ENCODE results near the gene A2ML1.

The A2ML1 gene

GRCh38 chr12:8866429-8866828, 44.0 kb downstream of the A2ML1 start:
- no peak overlapping the region for H3K4me3 ChIP-seq (ENCODE audit: low read depth, low read length)
- TF ChIP-seq, protein P1, sequence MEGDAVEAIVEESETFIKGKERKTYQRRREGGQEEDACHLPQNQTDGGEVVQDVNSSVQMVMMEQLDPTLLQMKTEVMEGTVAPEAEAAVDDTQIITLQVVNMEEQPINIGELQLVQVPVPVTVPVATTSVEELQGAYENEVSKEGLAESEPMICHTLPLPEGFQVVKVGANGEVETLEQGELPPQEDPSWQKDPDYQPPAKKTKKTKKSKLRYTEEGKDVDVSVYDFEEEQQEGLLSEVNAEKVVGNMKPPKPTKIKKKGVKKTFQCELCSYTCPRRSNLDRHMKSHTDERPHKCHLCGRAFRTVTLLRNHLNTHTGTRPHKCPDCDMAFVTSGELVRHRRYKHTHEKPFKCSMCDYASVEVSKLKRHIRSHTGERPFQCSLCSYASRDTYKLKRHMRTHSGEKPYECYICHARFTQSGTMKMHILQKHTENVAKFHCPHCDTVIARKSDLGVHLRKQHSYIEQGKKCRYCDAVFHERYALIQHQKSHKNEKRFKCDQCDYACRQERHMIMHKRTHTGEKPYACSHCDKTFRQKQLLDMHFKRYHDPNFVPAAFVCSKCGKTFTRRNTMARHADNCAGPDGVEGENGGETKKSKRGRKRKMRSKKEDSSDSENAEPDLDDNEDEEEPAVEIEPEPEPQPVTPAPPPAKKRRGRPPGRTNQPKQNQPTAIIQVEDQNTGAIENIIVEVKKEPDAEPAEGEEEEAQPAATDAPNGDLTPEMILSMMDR (IDR thresholded peaks at IDR 0.05; ENCODE audit: borderline replicate concordance, insufficient read depth, low read depth, low read length): no peak

DNA sequence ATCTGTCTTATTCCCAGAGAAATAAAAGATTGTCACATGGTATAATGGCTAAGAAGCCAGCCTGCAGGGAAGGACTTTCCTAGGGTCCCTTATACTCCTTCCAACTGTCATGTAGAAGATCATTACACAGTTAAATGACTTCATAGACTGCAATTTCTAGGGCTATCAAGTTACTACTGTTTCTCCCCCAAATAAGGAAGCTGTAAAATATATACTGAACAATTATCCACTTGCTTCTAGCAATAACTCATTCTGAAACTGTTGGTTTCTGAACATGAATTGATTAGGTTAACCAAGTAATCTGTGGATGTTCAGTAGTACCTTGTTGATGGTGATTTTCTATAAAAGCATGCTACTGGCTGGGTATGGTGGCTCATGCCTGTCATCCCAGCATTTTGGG, 44.6 kb downstream of the A2ML1 start:
- TF ChIP-seq, protein P1 (IDR thresholded peaks at IDR 0.05; ENCODE audit: borderline replicate concordance, insufficient read depth, low read depth, low read length): no peak
- H3K4me3 ChIP-seq (ENCODE audit: low read depth, low read length): no peak overlapping the region

DNA sequence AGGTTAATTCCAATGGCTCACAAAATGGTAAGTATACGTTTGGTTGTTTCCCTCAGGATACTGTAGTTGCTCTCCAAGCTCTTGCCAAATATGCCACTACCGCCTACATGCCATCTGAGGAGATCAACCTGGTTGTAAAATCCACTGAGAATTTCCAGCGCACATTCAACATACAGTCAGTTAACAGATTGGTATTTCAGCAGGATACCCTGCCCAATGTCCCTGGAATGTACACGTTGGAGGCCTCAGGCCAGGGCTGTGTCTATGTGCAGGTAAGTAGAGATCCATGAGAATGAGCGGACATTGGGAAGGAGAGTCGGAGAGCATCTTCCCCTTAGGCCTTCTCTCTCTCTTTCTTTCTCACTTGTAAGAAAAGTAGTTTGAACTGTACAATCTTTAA, 45.4 kb downstream of the A2ML1 start:
- no peak overlapping the region for H3K4me3 ChIP-seq (ENCODE audit: low read depth, low read length)
- TF ChIP-seq, protein P1 (IDR thresholded peaks at IDR 0.05; ENCODE audit: borderline replicate concordance, insufficient read depth, low read depth, low read length): no peak

GRCh38 chr12:8870586-8870985, 48.2 kb downstream of the A2ML1 start:
- H3K4me3 ChIP-seq (ENCODE audit: low read depth, low read length): no peak overlapping the region
- TF ChIP-seq, protein P1 (IDR thresholded peaks at IDR 0.05; ENCODE audit: borderline replicate concordance, insufficient read depth, low read depth, low read length): no peak

DNA sequence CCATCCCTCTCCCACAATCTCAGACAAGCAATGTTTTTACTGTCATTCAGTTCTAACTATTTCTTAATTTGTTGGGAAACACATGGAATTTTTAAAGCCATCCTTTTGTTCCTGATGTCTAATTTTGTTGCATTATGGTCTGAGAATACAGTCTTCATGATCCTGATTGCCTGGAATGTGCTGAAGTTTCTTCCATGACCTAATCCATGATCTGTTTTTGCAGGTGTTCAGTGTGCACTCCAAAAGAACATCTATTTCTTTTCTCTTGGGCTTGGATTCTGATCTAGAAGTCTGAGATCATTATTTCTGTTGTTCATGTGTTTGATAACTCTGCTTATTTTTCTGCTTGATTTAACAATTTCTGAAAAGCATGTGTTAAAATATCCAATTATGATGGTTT, 48.6 kb downstream of the A2ML1 start:
- TF ChIP-seq, protein P1 (IDR thresholded peaks at IDR 0.05; ENCODE audit: borderline replicate concordance, insufficient read depth, low read depth, low read length): no peak

GRCh38 chr12:8876887-8877286, 54.5 kb downstream of the A2ML1 start:
- TF ChIP-seq, protein P1 (IDR thresholded peaks at IDR 0.05; ENCODE audit: borderline replicate concordance, insufficient read depth, low read depth, low read length): no peak
- H3K4me3 ChIP-seq (ENCODE audit: low read depth, low read length): no peak overlapping the region

More for the DNA sequence above, 48.6 kb downstream of the A2ML1 start:
- no peak overlapping the region for H3K4me3 ChIP-seq (ENCODE audit: low read depth, low read length)

GRCh38 chr12:8886502-8887284, 64.3 kb downstream of the A2ML1 start:
- no peak overlapping the region for H3K4me3 ChIP-seq (ENCODE audit: low read depth, low read length)
- TF ChIP-seq, protein P1 (IDR thresholded peaks at IDR 0.05; ENCODE audit: borderline replicate concordance, insufficient read depth, low read depth, low read length): no peak

Data from GM12875 (cell line).